ENCODE results near the gene TRPM3.

The TRPM3 gene

DNA sequence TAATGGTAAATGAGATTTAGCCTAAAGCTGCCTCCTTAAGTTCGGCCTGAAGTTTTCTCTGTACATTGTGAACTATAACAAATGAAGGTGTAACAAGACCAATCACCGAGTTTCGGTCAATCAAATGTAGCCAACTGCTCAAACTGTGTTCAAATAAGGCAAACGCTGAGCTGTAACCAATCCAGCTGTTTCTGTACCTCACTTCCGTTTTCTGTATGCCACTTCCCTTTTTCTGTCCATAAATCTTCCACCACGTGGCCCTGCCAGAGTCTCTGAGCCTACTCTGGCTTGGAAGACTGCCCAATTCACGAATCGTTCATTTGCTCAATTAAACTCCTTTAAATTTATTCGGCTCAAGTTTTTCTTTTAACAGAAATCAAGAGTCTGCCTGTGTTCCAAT is 513.5 kb downstream of the TRPM3 start:
- DNase-seq (ENCODE audit: low read depth), result no peak

GRCh38 chr9:70607329-70607728 is 514.1 kb downstream of the TRPM3 start:
- DNase-seq (ENCODE audit: low read depth), result no peak

- no peak for DNase-seq (ENCODE audit: low read depth)
Observed at GRCh38 chr9:70603020-70603411, 518.4 kb downstream of the TRPM3 start.

DNA sequence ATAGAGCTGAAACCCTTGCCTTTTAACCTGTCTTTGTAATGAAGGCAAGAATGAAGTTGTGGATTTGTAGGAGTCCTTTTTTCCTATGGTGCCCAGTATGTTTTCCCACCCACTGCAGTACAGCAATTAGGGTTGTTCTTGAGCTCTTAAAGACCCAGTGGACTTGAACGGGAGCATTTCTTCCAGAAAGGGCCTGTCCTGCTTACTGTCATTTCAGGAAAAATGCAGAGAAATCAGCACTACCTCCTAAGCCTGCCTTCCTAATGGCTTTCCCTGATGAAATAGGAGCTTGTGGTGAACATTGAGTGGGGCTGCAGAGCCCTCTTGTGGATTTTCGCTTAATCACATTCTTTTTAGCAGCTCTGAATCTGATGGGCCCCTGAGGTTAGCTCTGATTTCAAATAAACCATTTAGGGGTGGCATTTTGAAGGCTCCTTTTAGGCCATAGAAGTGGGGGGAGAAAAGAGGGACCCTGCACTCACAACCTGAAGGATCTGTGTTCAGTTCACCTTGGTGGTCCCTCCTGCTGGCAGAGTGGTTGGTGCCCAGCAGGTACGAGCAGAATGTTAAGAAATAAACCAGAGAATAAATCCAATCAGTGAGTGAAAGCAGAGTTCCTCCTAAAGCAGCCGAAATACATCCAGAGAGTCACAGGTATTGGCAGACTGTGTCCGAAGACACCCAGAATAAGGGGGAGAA is 519.0 kb downstream of the TRPM3 start:
- DNase-seq (ENCODE audit: low read depth), result no peak

- DNase-seq (ENCODE audit: low read depth), result no peak
Observed at GRCh38 chr9:70601000-70601951, 520.1 kb downstream of the TRPM3 start.

DNA sequence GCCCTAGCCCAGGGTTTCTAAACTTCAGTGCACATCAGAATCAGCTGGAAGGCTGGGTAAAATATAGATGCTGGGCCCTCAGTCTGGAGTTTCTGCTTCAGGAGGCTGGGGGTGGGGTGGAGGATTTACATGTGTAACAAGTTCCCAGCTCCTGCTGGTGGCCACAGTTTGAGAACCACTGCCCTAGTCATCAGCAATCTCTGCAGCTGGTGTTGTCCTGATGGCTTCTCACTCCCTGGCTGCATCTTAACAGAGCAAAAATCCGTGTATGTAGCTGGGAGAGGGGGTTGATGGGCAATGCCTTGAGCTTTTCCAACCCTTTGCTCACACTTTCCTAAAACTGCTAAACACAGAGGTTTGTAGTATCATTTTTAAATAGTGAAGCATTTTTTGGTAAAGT is 520.9 kb downstream of the TRPM3 start:
- no peak for DNase-seq (ENCODE audit: low read depth)

DNA sequence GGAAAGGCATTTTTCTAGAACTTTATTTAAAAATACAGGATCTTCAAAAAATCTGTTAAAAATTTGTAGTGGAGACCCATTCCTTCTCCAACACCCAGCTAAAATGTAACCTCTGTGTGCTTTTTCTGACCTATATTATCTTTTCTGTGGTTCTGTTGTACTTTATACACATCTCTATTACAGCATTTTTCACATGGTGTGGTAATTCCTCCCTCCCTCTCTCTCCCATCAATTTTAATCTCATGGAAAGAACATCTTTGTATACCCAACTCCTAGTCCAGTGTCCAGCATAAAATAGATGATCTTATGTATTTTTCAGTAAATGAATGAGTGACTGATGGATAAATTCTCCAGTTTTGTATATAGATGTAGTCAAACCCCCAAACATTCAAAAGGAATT is 523.5 kb downstream of the TRPM3 start:
- DNase-seq (ENCODE audit: low read depth), result no peak

- DNase-seq (ENCODE audit: low read depth), result no peak
Observed at GRCh38 chr9:70595211-70595610, 526.2 kb downstream of the TRPM3 start.

DNA sequence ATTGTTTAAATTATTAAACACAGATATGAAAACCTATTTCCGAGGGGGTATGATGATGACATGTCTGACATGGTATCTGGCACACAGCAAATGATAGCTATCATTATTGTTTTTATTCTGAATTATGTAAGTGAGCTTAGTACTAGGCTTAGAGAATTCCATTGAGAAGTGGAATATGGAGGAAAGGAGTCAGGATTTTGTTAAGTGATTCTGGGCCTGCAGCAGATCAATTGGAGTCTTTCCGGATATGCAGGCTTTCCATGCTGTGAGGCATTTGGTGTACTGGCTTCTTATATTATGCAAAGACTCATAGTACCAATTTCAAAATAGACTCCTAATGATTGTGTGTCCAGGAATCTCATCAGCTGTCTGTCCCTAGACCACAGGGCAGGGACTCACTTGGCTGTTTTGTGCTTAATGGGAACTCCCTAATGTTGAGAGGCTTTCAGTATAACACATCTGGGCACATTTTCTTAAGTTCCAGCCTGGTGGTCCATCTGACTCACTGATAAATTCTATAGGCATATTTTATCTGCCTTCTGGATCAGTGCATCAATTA is 527.0 kb downstream of the TRPM3 start:
- DNase-seq (ENCODE audit: low read depth), result no peak

- DNase-seq (ENCODE audit: low read depth), result no peak
Observed at GRCh38 chr9:70593241-70593640, 528.2 kb downstream of the TRPM3 start.

GRCh38 chr9:70590315-70590677 is 531.1 kb downstream of the TRPM3 start:
- no peak for DNase-seq (ENCODE audit: low read depth)

GRCh38 chr9:70589571-70590314 is 531.7 kb downstream of the TRPM3 start:
- DNase-seq (ENCODE audit: low read depth), result no peak

DNA sequence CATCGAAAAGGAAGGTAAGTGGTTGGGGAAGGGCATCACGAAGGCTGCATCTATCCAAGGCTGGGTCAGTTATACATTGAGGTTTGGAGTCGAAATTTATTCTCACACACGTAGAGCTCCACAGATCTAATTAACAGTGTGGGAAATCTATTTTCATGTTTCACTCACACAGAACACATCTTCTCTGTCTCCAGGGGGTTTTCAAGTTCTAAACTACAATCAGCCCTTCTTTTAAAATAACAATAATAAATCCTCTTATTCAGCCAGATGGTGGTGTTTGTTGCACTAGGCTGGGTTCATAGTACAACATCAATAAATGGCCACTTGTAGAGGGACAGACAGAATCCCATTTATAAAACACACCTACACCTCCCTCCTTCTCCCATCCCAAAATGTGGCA is 532.4 kb downstream of the TRPM3 start:
- no peak for DNase-seq (ENCODE audit: low read depth)

DNA sequence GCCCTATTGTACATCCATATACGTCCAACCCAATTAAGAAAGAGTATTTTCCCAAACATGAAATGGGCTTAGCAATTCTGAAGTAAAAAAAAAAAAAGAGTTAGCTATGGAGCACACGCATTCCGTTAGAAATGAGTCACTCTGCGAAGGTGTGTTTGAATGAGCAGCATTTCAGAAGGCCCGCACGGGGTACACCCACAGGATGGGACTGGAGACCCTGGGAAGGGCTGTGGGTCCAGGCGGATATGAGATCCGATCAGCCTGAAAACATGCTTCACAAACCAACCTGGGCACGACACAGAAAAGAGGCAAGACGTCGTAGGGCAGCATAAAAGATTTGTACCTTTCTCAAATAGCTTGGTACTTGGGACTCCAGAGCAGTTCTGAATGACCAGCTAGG is 533.0 kb downstream of the TRPM3 start:
- no peak for DNase-seq (ENCODE audit: low read depth)

DNA sequence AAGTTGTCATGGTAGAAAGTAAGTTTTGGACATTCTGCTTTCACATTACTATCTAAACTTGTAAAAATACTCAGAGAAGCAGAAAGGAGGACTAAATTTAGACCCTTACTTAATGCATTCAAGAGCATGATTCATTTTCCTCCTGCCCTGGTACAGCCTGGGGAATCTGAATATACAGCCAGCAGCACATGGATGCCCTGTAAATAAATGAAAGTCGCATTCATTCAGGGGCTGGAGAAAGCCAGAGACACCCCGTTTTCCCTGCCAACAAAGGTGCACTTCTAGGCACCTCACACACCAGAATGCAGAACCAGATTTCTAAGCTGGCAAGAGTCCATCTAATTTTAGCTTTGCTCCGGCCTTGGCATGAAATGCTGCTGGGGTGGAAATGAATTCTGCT is 534.2 kb downstream of the TRPM3 start:
- no peak for DNase-seq (ENCODE audit: low read depth)

- DNase-seq (ENCODE audit: low read depth), result no peak
Observed at GRCh38 chr9:70586476-70586875, 534.9 kb downstream of the TRPM3 start.

GRCh38 chr9:70581955-70582350 is 539.5 kb downstream of the TRPM3 start:
- DNase-seq (ENCODE audit: low read depth), result no peak

- DNase-seq (ENCODE audit: low read depth), result no peak
Observed at GRCh38 chr9:70581214-70581954, 540.0 kb downstream of the TRPM3 start.

DNA sequence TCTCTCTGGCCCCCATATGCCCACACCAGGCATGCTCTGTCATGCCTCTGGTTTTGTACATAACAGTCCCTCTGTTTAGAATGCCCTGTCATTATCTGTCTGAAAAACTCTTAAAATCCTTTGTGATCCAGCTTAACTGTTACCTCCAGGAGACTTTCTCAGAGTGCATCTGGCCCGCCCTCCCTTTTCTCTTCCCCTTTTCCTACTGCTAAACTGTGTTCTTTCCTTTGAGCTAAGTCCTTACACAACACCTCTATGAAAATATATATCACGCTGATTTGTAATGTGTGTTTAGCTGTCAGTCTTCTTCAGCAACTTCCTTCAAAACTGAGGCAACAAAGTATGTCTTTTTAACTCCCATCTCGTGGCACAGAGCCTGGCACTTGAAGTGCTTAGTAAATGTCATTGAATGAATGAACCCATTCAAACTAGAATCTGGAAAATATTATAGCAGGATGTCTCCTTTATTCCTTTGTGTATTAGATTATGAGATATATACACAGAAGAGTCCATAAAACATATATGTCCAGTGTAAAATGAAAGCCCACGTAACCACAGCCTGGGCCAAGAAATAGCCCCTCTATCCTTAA is 540.7 kb downstream of the TRPM3 start:
- DNase-seq (ENCODE audit: low read depth), result no peak

DNA sequence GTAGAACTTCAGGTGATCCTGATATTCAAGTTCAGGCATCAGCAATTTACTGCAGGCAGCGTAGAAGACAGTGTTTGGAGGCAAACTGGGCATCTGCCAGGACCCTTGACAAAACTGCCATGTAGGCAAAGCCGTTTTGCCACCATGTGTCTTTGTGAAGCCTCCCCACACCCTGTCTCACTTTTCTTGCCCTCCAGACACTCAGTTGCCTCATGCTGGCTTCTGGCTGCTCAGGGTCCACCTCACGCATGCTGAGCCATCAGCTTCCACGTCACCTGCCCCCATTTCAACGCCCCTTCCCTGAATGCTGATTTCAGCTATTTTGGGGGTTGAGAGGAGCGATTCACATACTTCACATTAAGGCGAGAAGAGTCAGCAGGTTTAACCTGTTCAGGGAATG is 541.7 kb downstream of the TRPM3 start:
- DNase-seq (ENCODE audit: low read depth), result no peak

DNA sequence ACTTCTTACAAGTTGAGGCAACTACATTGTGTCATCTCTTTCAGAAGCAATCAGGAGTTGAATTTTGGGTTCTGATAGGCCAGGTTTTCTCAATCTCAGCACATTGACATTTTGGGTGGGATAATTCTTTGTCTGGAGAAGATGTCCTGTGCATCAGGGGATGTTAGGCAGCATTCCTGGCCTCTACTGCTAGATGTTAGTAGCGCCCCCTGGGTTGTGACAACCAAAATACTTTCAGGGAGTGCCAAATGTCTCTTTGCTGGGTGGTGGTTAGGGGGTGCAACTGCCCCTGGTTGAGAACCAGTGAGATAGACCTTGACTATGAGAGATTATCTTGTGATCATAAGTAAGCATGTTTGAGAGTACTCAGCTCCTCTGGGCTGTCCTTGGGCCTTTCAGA is 542.7 kb downstream of the TRPM3 start:
- DNase-seq (ENCODE audit: low read depth), result no peak
